Gastroesophageal sphincter (tissue), 3 donors: ENCODE results near the gene ZCCHC24.

ENCODE experiments used
- CTCF ChIP-seq, 4 experiments: fragments of 200-600 bp in 2 of 4; fragments of 450-650 bp in 2 of 4; sonication (generic) in 1 of 4; IDR thresholded peaks; one replicate each; pipeline ENCODE4 v1.5.1; 2017 to 2019; ENCODE audit warnings: antibody characterized with exemption in 4 of 4, mild to moderate bottlenecking in 2 of 4, moderate library complexity in 2 of 4
- EP300 ChIP-seq: sonication (generic); formaldehyde crosslinking; IDR thresholded peaks from one replicate; pipeline ENCODE4 v1.6.1; 2017; ENCODE audit warnings: antibody characterized with exemption, mild to moderate bottlenecking
- POLR2A ChIP-seq, 2 donors: fragments of 450-650 bp; IDR thresholded peaks; one replicate each; pipeline ENCODE4 v1.6.1; 2017; ENCODE audit warnings: antibody characterized with exemption in 2 of 2, mild to moderate bottlenecking in 2 of 2, moderate library complexity in 1 of 2
- POLR2AphosphoS5 ChIP-seq: sonication (generic); formaldehyde crosslinking; IDR thresholded peaks from one replicate; pipeline ENCODE4 v1.6.1; 2017; ENCODE audit warnings: antibody characterized with exemption

GRCh38 chr10:79397051-79397450 lies 48.4 kb downstream of the ZCCHC24 start:
- no peak for TF ChIP-seq CTCF (IDR thresholded peaks at IDR 0.05)
- TF ChIP-seq EP300: no peak
- TF ChIP-seq POLR2AphosphoS5: peak; percentile 70
- TF ChIP-seq POLR2A (IDR thresholded peaks at IDR 0.05): no peak
